Activated CD8-positive, alpha-beta memory T cell treated with anti-CD3 and anti-CD28 coated beads for 36 hours (primary cell): ENCODE results near the gene ISCA2. TPM values are rescaled to one million over a fixed set of nuclear protein-coding genes. Genes with fewer than 3 reads are reported as not detected.

Source experiments
- CTCF ChIA-PET: fragments of 350-600 bp; sonication (Branson Sonifier 250); formaldehyde crosslinking; loops from one replicate; lab custom pipeline; 2021; ENCODE audit warnings: antibody characterized with exemption; lab: Charles Lee
- POLR2A ChIA-PET: fragments of 350-600 bp; sonication (Branson Sonifier 250); formaldehyde crosslinking; loops from one replicate; lab custom pipeline; 2021; ENCODE audit warnings: antibody characterized with exemption; lab: Charles Lee
- total RNA-seq, 2 experiments: library from RNA; stranded (reverse); gene quantifications; one replicate each; pipeline ENCODE4 v1.2.3, GENCODE V29; 2021

The ISCA2 gene
- total RNA-seq, 2 experiments from 2014 or later = 27.6 to 28.2 TPM

DNA sequence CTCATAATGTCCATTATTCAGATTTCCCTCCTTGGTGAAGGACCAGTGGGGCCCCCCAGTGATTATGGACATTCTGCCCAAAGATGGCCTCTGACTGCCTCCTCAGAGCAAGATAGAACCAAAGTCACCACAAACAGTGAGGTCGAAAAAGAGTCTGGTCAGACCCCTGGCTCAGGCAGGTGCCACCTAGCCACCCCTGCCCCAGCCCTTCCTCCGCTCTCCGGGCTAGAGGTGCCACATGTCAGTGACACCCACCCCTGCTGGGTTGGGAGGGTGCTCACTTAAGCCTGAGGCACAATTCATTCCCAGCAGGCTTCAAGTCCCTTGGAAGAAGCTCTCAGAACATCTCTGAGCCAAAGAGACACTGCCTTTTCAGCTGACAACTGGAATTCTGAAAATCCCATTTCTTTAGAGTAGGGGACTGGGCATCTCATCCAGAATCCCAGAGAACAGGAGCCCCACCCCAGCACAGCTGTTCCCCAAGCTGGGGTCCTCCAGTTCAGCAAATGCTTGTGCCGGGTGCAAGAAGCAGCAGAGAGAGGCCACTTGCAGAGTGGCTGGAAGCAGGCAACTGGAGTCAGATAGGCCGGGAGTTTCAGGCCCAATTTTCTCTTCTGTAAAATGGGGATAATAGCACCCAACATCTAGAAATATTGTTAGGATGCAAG, 50.3 kb downstream of the ISCA2 start:
- ChIA-PET CTCF (no interaction called here), POLR2A (no interaction called here)

DNA sequence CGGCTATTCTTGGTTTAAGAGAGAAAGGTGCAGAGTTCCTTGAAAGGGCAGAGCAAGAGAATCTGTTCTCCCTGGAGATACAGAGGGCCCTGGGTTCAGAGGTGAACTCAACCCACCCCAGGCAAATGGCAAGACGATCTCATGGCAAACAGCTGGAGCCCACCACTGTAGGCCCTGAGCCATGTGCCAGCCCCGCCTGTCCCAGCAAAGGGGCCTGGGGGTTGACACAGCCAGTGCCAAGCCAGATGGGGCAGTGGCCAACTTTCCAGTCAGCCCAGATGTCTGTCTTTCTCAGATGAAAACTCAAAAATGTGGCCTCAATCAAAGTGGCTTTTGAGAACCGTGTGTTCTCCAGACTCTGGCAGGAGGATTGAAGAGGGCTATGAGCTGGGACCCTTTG, 51.8 kb downstream of the ISCA2 start:
- POLR2A ChIA-PET = no interaction called here
- CTCF ChIA-PET = no interaction called here

DNA sequence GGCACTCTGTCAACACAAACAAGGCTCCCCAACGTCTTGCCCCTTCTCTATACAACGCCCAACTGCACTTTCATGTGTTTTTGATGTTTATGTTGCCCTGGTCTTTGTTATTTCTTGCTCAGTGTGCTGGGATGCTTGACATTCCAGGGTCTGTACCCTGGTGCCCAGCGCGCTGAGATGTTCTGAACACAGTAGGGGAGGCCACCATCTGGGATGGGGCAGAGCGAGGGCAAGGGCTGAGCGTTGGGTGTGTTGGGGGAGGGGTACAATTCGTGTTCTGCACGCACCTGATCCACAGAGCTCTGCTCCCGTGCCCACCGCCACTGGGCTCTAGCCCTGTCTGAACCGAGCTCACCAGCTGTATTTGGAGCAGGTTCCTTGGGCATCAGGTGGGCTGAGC, 52.9 kb downstream of the ISCA2 start:
- ChIA-PET POLR2A (no interaction called here), CTCF (no interaction called here)

Other genes with a start within 250 kb of the ISCA2 start
- gene ABCD4, start 190.8 kb upstream of the ISCA2 start, total RNA-seq = 10 to 100 TPM; 42.0 to 44.3 TPM
- gene VRTN, start 145.3 kb upstream of the ISCA2 start, total RNA-seq = not detected
- gene SYNDIG1L, start 67.6 kb upstream of the ISCA2 start, total RNA-seq = not detected
- gene NPC2, start 460 bp upstream of the ISCA2 start, total RNA-seq = 10 to 100 TPM; 12.4 to 13.4 TPM
- gene LTBP2, start 118.5 kb downstream of the ISCA2 start, total RNA-seq = under 1 TPM; 0.02 to 0.11 TPM
- 10 to 100 TPM; 37.5 to 37.8 TPM for gene AREL1, start 219.3 kb downstream of the ISCA2 start, total RNA-seq
- 10 to 100 TPM; 83.0 to 90.5 TPM for gene FCF1, start 219.4 kb downstream of the ISCA2 start, total RNA-seq